Choroid plexus epithelial cell (primary cell): ENCODE data around the gene YIPF6.
"Not testable (repeated sequence)": the region's sequence is repeated elsewhere in the genome, so short reads cannot be mapped to it uniquely, and the experiment has no call there.

Experiments used
- DNase-seq: peaks from one replicate; pipeline ENCODE4 v3.0.0-alpha.2; 2010; ENCODE audit warnings: low read depth
- H3K4me3 ChIP-seq: 2 replicates; pipeline ENCODE4 v1.5.1; 2011; ENCODE audit warnings: low read depth, mild to moderate bottlenecking, control low read depth, low read length, moderate library complexity
- TF ChIP-seq, protein P1 (sequence below): conservative IDR thresholded peaks from 2 replicates; pipeline ENCODE4 v1.5.1; 2011; ENCODE audit warnings: low read depth, mild to moderate bottlenecking, control low read depth, inconsistent platforms, low read length, moderate library complexity

Gene YIPF6

DNA sequence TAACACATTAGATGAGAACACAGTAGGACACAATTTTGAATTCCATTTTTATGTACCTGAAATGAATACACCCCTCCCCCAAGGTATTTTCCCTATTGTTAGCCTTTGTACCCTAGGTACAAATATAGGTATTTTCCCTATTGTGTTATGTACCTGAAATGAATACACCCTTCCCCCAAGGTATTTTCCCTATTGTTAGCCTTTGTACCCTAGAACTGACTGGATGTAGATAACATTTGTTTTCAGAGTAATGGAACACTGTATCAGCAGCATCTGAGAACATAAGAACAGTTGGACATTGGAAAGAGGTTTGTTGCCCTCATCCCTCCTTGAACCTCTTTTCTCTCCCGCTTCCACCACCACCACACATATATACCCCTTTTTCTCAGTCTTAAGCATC, 37.6 kb downstream of the YIPF6 start:
- TF ChIP-seq, protein P1, sequence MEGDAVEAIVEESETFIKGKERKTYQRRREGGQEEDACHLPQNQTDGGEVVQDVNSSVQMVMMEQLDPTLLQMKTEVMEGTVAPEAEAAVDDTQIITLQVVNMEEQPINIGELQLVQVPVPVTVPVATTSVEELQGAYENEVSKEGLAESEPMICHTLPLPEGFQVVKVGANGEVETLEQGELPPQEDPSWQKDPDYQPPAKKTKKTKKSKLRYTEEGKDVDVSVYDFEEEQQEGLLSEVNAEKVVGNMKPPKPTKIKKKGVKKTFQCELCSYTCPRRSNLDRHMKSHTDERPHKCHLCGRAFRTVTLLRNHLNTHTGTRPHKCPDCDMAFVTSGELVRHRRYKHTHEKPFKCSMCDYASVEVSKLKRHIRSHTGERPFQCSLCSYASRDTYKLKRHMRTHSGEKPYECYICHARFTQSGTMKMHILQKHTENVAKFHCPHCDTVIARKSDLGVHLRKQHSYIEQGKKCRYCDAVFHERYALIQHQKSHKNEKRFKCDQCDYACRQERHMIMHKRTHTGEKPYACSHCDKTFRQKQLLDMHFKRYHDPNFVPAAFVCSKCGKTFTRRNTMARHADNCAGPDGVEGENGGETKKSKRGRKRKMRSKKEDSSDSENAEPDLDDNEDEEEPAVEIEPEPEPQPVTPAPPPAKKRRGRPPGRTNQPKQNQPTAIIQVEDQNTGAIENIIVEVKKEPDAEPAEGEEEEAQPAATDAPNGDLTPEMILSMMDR: no peak
- H3K4me3 ChIP-seq: no peak overlapping the region
- no peak for DNase-seq

DNA sequence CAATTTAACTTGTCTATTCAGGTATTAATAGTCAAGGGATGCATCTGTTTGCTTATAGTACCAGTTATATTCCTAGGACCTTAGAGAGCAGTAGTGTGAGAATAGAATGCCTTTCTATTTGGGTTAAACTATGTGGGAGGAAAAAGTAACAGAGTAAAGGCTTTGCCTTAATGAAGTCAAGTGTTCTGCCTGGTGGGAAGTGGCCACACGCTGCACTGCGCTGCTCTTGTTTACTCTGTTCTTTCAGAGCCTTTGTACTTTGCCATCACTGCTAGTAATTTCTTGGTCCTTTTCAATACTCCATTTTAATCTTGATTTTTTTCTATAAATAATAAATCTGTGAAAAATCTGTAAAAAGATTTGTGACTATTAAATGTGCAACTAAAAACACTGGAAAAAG, 38.0 kb downstream of the YIPF6 start:
- H3K4me3 ChIP-seq: no peak overlapping the region
- DNase-seq: no peak
- TF ChIP-seq, protein P1: no peak

DNA sequence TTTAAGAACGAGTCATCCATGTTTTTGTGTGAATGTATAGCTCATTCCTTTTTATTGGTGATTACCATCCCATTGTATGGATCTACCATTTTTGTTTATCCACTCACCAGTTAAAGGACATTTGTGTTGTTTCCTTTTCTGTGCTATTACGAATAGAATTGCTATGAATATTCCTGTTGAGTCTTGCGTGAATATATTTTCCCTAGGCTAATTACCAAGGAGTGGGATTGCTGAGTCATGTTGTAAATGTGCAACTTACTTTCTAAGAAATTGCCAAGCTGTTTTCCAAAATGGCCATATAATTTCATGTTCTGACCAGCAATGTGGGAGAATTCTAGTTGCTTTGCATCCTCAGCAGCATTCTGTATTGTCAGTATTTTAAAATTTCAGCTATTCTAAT, 51.3 kb downstream of the YIPF6 start:
- DNase-seq: no peak
- TF ChIP-seq, protein P1: no peak
- H3K4me3 ChIP-seq: no peak overlapping the region

DNA sequence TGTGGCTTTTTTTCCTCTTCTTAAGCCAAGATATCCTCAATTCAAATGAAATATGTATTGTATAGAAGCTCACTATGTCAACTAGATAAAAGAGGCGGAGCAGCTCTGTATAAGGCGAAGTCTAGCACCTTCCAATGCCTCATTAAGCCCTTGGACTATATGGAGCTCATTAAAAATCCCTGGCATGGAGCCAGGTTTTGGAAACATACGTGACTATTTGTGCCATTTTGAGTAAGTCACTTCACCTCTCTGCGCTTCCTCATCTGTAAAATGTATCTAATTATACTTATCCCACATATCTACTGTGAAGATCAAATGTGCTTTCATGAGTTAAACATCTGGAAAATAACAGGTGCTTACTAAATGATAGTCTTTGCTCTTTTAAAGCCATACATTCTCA, 57.2 kb downstream of the YIPF6 start:
- TF ChIP-seq, protein P1: no peak
- H3K4me3 ChIP-seq: no peak overlapping the region

DNA sequence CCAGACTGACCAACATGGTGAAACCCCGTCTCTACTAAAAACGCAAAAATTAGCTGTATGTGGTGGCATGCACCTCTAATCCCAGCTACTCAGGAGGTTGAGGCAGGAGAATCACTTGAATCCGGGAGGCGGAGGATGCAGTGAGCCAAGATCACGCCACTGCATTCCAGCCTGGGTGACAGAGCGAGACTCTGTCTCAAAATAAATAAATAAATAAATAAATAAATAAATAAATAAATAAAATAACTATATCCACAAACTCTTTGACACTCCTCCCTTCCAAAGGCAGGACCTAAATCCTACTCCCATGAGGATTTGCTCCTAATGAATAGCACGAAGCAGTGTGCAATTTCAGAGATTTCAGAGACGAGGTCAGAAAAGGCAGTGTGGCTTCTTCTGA, 58.3 kb downstream of the YIPF6 start:
- not testable (repeated sequence) for H3K4me3 ChIP-seq, DNase-seq

More for the DNA sequence above, 57.2 kb downstream of the YIPF6 start:
- DNase-seq: no peak

DNA sequence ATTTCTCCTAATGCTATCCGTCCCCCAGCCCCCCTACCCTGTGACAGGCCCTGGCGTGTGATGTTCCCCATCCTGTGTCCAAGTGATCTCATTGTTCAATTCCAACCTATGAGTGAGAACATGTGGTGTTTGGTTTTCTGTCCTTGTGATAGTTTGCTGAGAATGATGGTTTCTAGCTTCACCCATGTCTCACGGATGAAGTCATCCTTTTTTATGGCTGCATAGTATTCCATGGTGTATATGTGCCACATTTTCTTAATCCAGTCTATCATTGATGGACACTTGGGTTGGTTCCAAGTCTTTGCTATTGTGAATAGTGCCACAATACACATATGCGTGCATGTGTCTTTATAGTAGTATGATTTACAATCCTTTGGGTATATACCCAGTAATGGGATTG, 61.1 kb downstream of the YIPF6 start:
- DNase-seq, H3K4me3 ChIP-seq: not testable (repeated sequence)

DNA sequence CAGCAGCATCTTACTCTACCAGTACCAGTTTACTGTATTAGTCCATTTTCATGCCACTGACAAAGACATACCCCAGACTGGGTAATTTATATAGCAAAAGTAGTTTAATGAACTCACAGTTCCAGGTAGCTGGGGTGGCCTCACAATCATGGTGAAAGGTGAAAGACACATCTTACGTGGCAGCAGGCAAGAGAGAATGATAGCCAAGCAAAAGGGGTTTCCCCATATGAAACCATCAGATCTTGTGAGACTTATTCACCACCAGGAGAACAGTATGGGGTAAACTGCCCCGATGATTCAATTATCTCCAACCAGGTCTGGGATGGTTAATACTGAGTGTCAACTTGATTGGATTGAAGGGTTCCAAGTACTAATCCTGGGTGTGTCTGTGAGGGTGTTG, 69.3 kb downstream of the YIPF6 start:
- DNase-seq: no peak
- TF ChIP-seq, protein P1: no peak
- H3K4me3 ChIP-seq: no peak overlapping the region

DNA sequence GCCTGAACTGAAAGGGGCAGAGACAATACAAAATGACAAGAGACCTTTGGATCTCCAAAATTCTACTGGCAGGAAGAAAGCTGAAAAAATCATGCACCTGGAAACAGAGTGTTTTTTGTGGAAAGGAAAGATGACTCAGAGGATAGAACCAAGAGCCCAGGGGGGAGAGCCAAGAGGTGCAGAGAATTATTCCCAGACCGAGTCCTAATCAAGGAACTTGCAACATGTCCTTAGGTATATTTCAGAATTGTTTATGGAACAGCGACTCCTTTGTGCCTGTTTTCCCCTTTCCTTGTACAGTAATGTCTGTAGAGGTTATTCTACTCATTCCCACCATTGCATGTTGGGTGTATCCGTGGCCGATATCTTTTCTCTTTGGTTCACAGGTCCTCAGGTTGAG, 71.7 kb downstream of the YIPF6 start:
- DNase-seq: no peak

More for the DNA sequence above, 71.7 kb downstream of the YIPF6 start:
- TF ChIP-seq, protein P1: no peak
- no peak overlapping the region for H3K4me3 ChIP-seq
